PFSK-1 (cell line): ENCODE results near the gene GSC.

Experiments
- POLR2AphosphoS5 ChIP-seq: IDR thresholded peaks from 2 replicates; pipeline ENCODE4 v1.6.1; 2012; ENCODE audit warnings: low read depth, mild to moderate bottlenecking, control low read depth, low read length, moderate library complexity
- TAF1 ChIP-seq: IDR thresholded peaks from 2 replicates; pipeline ENCODE4 v1.6.1; 2012; ENCODE audit warnings: low read length, control low read depth, borderline replicate concordance; ENCODE audit not compliant: insufficient read depth
- TF ChIP-seq, protein P1 (sequence below), 2 experiments: IDR thresholded peaks; 2 replicates each; pipeline versions ENCODE4 v1.6.1 to v1.8.0; 2011 to 2012; ENCODE audit warnings: low read depth in 2 of 2, low read length in 2 of 2, control low read depth in 1 of 2, inconsistent platforms in 1 of 2, mild to moderate bottlenecking in 1 of 2, moderate library complexity in 1 of 2; ENCODE audit not compliant: insufficient read depth in 1 of 2

GRCh38 chr14:94747739-94748138, 22.2 kb downstream of the GSC start:
- TF ChIP-seq POLR2AphosphoS5 (no peak), TAF1 (no peak)
- TF ChIP-seq, protein P1, sequence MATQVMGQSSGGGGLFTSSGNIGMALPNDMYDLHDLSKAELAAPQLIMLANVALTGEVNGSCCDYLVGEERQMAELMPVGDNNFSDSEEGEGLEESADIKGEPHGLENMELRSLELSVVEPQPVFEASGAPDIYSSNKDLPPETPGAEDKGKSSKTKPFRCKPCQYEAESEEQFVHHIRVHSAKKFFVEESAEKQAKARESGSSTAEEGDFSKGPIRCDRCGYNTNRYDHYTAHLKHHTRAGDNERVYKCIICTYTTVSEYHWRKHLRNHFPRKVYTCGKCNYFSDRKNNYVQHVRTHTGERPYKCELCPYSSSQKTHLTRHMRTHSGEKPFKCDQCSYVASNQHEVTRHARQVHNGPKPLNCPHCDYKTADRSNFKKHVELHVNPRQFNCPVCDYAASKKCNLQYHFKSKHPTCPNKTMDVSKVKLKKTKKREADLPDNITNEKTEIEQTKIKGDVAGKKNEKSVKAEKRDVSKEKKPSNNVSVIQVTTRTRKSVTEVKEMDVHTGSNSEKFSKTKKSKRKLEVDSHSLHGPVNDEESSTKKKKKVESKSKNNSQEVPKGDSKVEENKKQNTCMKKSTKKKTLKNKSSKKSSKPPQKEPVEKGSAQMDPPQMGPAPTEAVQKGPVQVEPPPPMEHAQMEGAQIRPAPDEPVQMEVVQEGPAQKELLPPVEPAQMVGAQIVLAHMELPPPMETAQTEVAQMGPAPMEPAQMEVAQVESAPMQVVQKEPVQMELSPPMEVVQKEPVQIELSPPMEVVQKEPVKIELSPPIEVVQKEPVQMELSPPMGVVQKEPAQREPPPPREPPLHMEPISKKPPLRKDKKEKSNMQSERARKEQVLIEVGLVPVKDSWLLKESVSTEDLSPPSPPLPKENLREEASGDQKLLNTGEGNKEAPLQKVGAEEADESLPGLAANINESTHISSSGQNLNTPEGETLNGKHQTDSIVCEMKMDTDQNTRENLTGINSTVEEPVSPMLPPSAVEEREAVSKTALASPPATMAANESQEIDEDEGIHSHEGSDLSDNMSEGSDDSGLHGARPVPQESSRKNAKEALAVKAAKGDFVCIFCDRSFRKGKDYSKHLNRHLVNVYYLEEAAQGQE (IDR thresholded peaks at IDR 0.05; ENCODE audit: insufficient read depth in 1 of 2, low read depth in 2 of 2, low read length in 2 of 2): no peak
